Adrenal gland (tissue), 12 donors: Measurements from ENCODE around the gene OR10H1. TPM values are rescaled to one million over a fixed set of nuclear protein-coding genes. Genes with fewer than 3 reads are reported as not detected.
A peak's percentile ranks its signal among the peaks of the same experiment; 100 is the strongest.

ENCODE experiments used
- DNase-seq, 7 donors: peaks; one replicate each; pipeline ENCODE4 v3.0.0-alpha.2; 2019 to 2020
- H3K27ac ChIP-seq, 5 donors: fragments of 200-600 bp; sonication (generic) in 4 of 5; 1 replicate in 3 of 5; 2 replicates in 2 of 5; pipeline versions ENCODE4 v1.5.1 to v1.8.0; 2016 to 2020; ENCODE audit warnings: mild to moderate bottlenecking in 1 of 5
- H3K27me3 ChIP-seq: fragments of 200-600 bp; 2 replicates; pipeline ENCODE4 v1.8.0; 2021
- H3K36me3 ChIP-seq, 2 donors: fragments of 200-600 bp; replicated peaks in 1 of 2; 1 replicate in 1 of 2; 2 replicates in 1 of 2; pipeline versions ENCODE4 v1.5.1 to v1.8.0; 2018 to 2022
- H3K4me1 ChIP-seq, 2 donors: fragments of 200-600 bp; replicated peaks in 1 of 2; 1 replicate in 1 of 2; 2 replicates in 1 of 2; pipeline versions ENCODE4 v1.5.1 to v1.8.0; 2018 to 2021
- H3K4me3 ChIP-seq, 4 donors: fragments of 200-600 bp; sonication (generic) in 3 of 4; one replicate each; pipeline ENCODE4 v1.5.1; 2016 to 2018
- H3K9me3 ChIP-seq, 3 donors: fragments of 200-600 bp; sonication (generic) in 1 of 3; replicated peaks in 1 of 3; 1 replicate in 2 of 3; 2 replicates in 1 of 3; pipeline versions ENCODE4 v1.5.1 to v1.8.0; 2016 to 2021
- POLR2A ChIP-seq, 2 donors: fragments of 450-650 bp; IDR thresholded peaks; one replicate each; pipeline ENCODE4 v1.6.1; 2017; ENCODE audit warnings: antibody characterized with exemption in 2 of 2, mild to moderate bottlenecking in 2 of 2, moderate library complexity in 1 of 2
- WGBS, 4 donors: extraction: QIAGEN DNeasy Blood & Tissue Kit in 2 of 4; methylation state at CpG; one replicate each; pipeline versions ENCODE4 v1.1.5 to v1.1.7; 2013 to 2017; 5-methylcytosine and 5-hydroxymethylcytosine counted together
- intact Hi-C, 2 donors: fragments of 100-400 bp; cut with DNase I; formaldehyde crosslinking; loops; one replicate each; pipeline versions ENCODE4 v1.14.1 to v1.15.0; 2022 to 2023
- polyA plus RNA-seq, 3 donors: library from polyadenylated mRNA; stranded (reverse); fragments of 200-250 nt in 2 of 3; fragments of 350-450 nt in 1 of 3; fragmentation: Illumina TruSeq in 1 of 3; extraction: RNeasy Lipid Tissue Mini Kit (QIAGEN cat#74804) in 1 of 3; gene quantifications; one replicate each; pipeline ENCODE4 v1.2.3, GENCODE V29; 2013 to 2014
- total RNA-seq, 9 donors: library from RNA; depleted of rRNA in 4 of 9; stranded (reverse); fragments of >200 nt in 4 of 9; fragments of 120-200 nt in 1 of 9; fragmentation: NEBNext Ultra II Directional in 1 of 9; extraction: Animal tissue kit (Norgen Biotek cat#: 25700) in 1 of 9; gene quantifications; one replicate each; pipeline versions ENCODE4 v1.1.0 to v1.2.4, GENCODE V29; 2013 to 2023
- TF ChIP-seq, protein P1 (sequence below), 6 experiments: fragments of 450-650 bp in 4 of 6; fragments of 200-600 bp in 2 of 6; sonication (generic) in 1 of 6; IDR thresholded peaks; 1 replicate in 5 of 6; 2 replicates in 1 of 6; pipeline versions ENCODE4 v1.5.1 to v1.8.0; 2016 to 2021; ENCODE audit warnings: antibody characterized with exemption in 6 of 6, mild to moderate bottlenecking in 2 of 6, moderate library complexity in 1 of 6
- donor health status: healthy with polysubstance abuse.
- donor health status: Bipolar disorder and iron deficiency.
- donor health status: DM: yes; HTN: yes; CAD: no.
- donor health status: DM: no; HTN: no; CAD: no.
- donor health status: DM: no; HTN: no; CAD: no.
- donor health status: DM: yes; HTN: yes; CAD: no.

The OR10H1 gene
- total and polyA plus RNA-seq, 12 donors = not detected

DNA sequence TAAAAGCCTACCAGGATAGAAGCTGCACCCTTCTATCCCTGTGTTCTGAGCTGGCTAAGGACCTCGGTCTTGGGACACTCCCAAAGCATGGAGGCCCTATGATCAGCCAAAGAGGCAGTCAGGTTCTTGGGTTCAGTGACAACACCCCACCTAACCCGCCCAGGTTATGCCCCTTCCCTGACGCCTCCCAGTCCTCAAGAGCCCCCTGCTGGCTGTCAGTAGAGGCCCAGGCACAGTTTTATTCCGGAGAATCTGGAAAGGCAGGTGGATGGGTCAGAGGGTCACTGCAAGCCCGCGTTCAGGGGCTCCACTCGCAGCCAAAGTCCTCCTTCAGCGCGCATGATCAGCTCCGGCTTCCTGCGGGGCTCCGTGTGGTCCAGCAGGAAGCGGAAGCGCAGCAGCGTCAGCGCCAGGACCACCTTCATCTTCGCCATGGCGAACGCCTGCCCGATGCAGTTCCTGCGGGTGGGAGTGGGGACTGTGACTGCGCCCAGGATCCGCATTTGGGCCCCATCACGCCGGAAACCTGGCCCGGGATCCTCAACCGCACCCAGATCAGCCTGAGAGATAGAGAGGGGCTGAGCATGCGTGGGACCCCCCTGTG, 55.4 kb downstream of the OR10H1 start:
- no peak overlapping the region for H3K27ac ChIP-seq
- peaks cover 38% of the 10 kb centered on the region for H3K27me3 ChIP-seq
- no peaks in the 10 kb centered on the region for H3K4me1 ChIP-seq
- TF ChIP-seq POLR2A (IDR thresholded peaks at IDR 0.05) = no peak
- TF ChIP-seq, protein P1, sequence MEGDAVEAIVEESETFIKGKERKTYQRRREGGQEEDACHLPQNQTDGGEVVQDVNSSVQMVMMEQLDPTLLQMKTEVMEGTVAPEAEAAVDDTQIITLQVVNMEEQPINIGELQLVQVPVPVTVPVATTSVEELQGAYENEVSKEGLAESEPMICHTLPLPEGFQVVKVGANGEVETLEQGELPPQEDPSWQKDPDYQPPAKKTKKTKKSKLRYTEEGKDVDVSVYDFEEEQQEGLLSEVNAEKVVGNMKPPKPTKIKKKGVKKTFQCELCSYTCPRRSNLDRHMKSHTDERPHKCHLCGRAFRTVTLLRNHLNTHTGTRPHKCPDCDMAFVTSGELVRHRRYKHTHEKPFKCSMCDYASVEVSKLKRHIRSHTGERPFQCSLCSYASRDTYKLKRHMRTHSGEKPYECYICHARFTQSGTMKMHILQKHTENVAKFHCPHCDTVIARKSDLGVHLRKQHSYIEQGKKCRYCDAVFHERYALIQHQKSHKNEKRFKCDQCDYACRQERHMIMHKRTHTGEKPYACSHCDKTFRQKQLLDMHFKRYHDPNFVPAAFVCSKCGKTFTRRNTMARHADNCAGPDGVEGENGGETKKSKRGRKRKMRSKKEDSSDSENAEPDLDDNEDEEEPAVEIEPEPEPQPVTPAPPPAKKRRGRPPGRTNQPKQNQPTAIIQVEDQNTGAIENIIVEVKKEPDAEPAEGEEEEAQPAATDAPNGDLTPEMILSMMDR (IDR thresholded peaks at IDR 0.05) = peak in 3 of 6 experiments; percentile 13 to 14 (median 14)
- H3K36me3 ChIP-seq = no peaks in the 10 kb centered on the region
- 34 to 43% (median 36%) methylated on average over 4 to 28 of the region's 28 CpGs for WGBS, 4 donors
- H3K9me3 ChIP-seq = no peaks in the 10 kb centered on the region
- intact Hi-C loops = no loop called here
- no peak overlapping the region for H3K4me3 ChIP-seq
- no peak for DNase-seq

DNA sequence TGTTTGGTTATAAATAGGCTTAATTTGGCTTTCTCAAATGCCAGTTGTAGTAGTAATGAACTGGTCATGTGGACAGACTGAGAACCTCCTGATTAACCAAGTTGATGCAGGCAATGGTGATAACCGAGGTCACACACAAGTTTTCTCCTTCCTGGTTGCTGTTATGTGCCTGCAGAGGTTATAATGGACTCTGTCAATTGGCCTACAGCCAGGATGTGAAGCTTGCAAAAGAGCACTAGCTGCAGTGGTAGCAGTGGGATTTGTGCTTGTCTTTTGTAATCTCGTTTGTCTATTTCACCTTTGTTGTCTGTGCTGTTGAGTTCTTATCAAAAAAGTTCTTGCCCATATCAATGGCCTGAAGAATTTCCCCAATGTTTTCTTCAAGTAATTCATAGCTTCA, 57.1 kb downstream of the OR10H1 start:
- intact Hi-C loops = no loop called here
- WGBS, 4 donors = 39 to 75% (median 60%) methylated on average over 2 of the region's 2 CpGs

More for the DNA sequence above, 57.1 kb downstream of the OR10H1 start:
- Histone ChIP-seq H3K9me3 (no peaks in the 10 kb centered on the region), H3K36me3 (no peaks in the 10 kb centered on the region), H3K27ac (no peak overlapping the region), H3K27me3 (peaks cover 38% of the 10 kb centered on the region), H3K4me1 (no peaks in the 10 kb centered on the region), H3K4me3 (no peak overlapping the region)
- TF ChIP-seq, protein P1 (IDR thresholded peaks at IDR 0.05) = no peak
- no peak for TF ChIP-seq POLR2A (IDR thresholded peaks at IDR 0.05)
- DNase-seq = no peak

Other genes with a start within 250 kb of the OR10H1 start
- gene CYP4F8, start 200.4 kb downstream of the OR10H1 start, total RNA-seq = not detected
- gene CYP4F8, start 200.4 kb downstream of the OR10H1 start, polyA plus RNA-seq = not detected
- gene CYP4F3, start 174.8 kb downstream of the OR10H1 start, total RNA-seq = under 1 TPM in 4 of 9 donors, not detected in 5; 0.22 to 0.80 (median 0.30) TPM
- under 1 TPM; 0.03 to 0.24 (median 0.04) TPM for gene CYP4F3, start 174.8 kb downstream of the OR10H1 start, polyA plus RNA-seq
- 1 to 10 TPM in 7 of 9 donors, under 1 TPM in 2; 0.66 to 8.3 (median 2.5) TPM for gene CYP4F12, start 142.6 kb downstream of the OR10H1 start, total RNA-seq
- gene CYP4F12, start 142.6 kb downstream of the OR10H1 start, polyA plus RNA-seq = 10 to 100 TPM in 2 of 3 donors, under 1 TPM in 1; 0.42 to 19.7 (median 13.2) TPM
- gene OR10H2, start 87.6 kb downstream of the OR10H1 start, total RNA-seq = not detected
- gene OR10H2, start 87.6 kb downstream of the OR10H1 start, polyA plus RNA-seq = not detected
- gene OR10H3, start 77.7 kb downstream of the OR10H1 start, total RNA-seq = not detected
- not detected for gene OR10H3, start 77.7 kb downstream of the OR10H1 start, polyA plus RNA-seq
- not detected for gene OR10H5, start 28.0 kb downstream of the OR10H1 start, total RNA-seq
- not detected for gene OR10H5, start 28.0 kb downstream of the OR10H1 start, polyA plus RNA-seq
- not detected for gene CYP4F2, start 82.4 kb upstream of the OR10H1 start, total RNA-seq
- not detected for gene CYP4F2, start 82.4 kb upstream of the OR10H1 start, polyA plus RNA-seq
- gene CYP4F11, start 118.9 kb upstream of the OR10H1 start, total RNA-seq = 10 to 100 TPM in 1 of 9 donors, 1 to 10 TPM in 3, under 1 TPM in 3, not detected in 2; 0.18 to 10.5 (median 4.2) TPM
- gene CYP4F11, start 118.9 kb upstream of the OR10H1 start, polyA plus RNA-seq = 1 to 10 TPM in 2 of 3 donors, under 1 TPM in 1; 0.97 to 2.8 (median 2.3) TPM
- not detected for gene OR10H4, start 133.3 kb upstream of the OR10H1 start, total RNA-seq
- not detected for gene OR10H4, start 133.3 kb upstream of the OR10H1 start, polyA plus RNA-seq